GM21825 (cell line): ENCODE results near the gene LPP.
"Not testable (repeated sequence)": the region's sequence is repeated elsewhere in the genome, so short reads cannot be mapped to it uniquely, and the experiment has no call there.

ENCODE experiments used
- ATAC-seq: cut with Tn5 transposase; IDR thresholded peaks from one replicate; pipeline ENCODE4 v1.9.1; 2021; ENCODE audit warnings: mild to moderate bottlenecking, moderate library complexity; ENCODE audit not compliant: unreplicated experiment

Gene LPP

GRCh38 chr3:188421836-188422540 is 268.0 kb downstream of the LPP start:
- peak; percentile 99 for ATAC-seq

- ATAC-seq, result not testable (repeated sequence)
Observed at GRCh38 chr3:188427981-188428380, 274.0 kb downstream of the LPP start.

- no peak for ATAC-seq
Observed at GRCh38 chr3:188431040-188431439, 277.1 kb downstream of the LPP start.

GRCh38 chr3:188431553-188431952 is 277.6 kb downstream of the LPP start:
- ATAC-seq, result no peak

- no peak for ATAC-seq
Observed at GRCh38 chr3:188432802-188433520, 279.0 kb downstream of the LPP start.

GRCh38 chr3:188433521-188434150 is 279.7 kb downstream of the LPP start:
- no peak for ATAC-seq

- ATAC-seq, result no peak
Observed at GRCh38 chr3:188434594-188434993, 280.6 kb downstream of the LPP start.

GRCh38 chr3:188435266-188435665 is 281.3 kb downstream of the LPP start:
- no peak for ATAC-seq

- no peak for ATAC-seq
Observed at GRCh38 chr3:188437926-188438325, 284.0 kb downstream of the LPP start.

- peak; percentile 97 for ATAC-seq
Observed at GRCh38 chr3:188439080-188439479, 285.1 kb downstream of the LPP start.

GRCh38 chr3:188440340-188440972 is 286.5 kb downstream of the LPP start:
- ATAC-seq, result no peak

- no peak for ATAC-seq
Observed at GRCh38 chr3:188442430-188442829, 288.5 kb downstream of the LPP start.

- ATAC-seq, result not testable (repeated sequence)
Observed at GRCh38 chr3:188445175-188445574, 291.2 kb downstream of the LPP start.

- ATAC-seq, result peak; percentile 78
Observed at GRCh38 chr3:188446014-188446413, 292.1 kb downstream of the LPP start.

- peak; percentile 47 for ATAC-seq
Observed at GRCh38 chr3:188446766-188447165, 292.8 kb downstream of the LPP start.

- ATAC-seq, result no peak
Observed at GRCh38 chr3:188448813-188449212, 294.9 kb downstream of the LPP start.

- no peak for ATAC-seq
Observed at GRCh38 chr3:188449421-188449820, 295.5 kb downstream of the LPP start.

GRCh38 chr3:188452158-188452772 is 298.3 kb downstream of the LPP start:
- ATAC-seq, result no peak

GRCh38 chr3:188453431-188454384 is 299.8 kb downstream of the LPP start:
- no peak for ATAC-seq

- ATAC-seq, result no peak
Observed at GRCh38 chr3:188455748-188456147, 301.8 kb downstream of the LPP start.
